HG03378 (cell line): Measurements from ENCODE around the gene NANOS2.
"Not testable (repeated sequence)": the region's sequence is repeated elsewhere in the genome, so short reads cannot be mapped to it uniquely, and the experiment has no call there.

Experiments
- ATAC-seq: cut with Tn5 transposase; IDR thresholded peaks from one replicate; pipeline ENCODE4 v1.9.1; 2021; ENCODE audit warnings: mild to moderate bottlenecking, moderate library complexity; ENCODE audit not compliant: unreplicated experiment

NANOS2 gene

GRCh38 chr19:45895983-45896599, 18.5 kb downstream of the NANOS2 start:
- not testable (repeated sequence) for ATAC-seq

GRCh38 chr19:45895519-45895972, 19.0 kb downstream of the NANOS2 start:
- no peak for ATAC-seq

GRCh38 chr19:45890877-45891276, 23.7 kb downstream of the NANOS2 start:
- ATAC-seq: no peak

- ATAC-seq: no peak
Observed at GRCh38 chr19:45889210-45889885, 25.2 kb downstream of the NANOS2 start.

- ATAC-seq: no peak
Observed at GRCh38 chr19:45887200-45887710, 27.3 kb downstream of the NANOS2 start.

- peak; percentile 39 for ATAC-seq
Observed at GRCh38 chr19:45886427-45887199, 28.0 kb downstream of the NANOS2 start.

GRCh38 chr19:45885556-45886426, 28.8 kb downstream of the NANOS2 start, which contains the start of gene IRF2BP1:
Gene IRF2BP1 (minus strand): TSS chr19:45886141. CDS start chr19:45885774, 367 bp downstream.
- ATAC-seq: peak; percentile 34

- ATAC-seq: no peak
Observed at GRCh38 chr19:45884682-45885555, 29.7 kb downstream of the NANOS2 start.

GRCh38 chr19:45883881-45884681, 30.5 kb downstream of the NANOS2 start:
- ATAC-seq: no peak

- no peak for ATAC-seq
Observed at GRCh38 chr19:45883586-45883880, 31.0 kb downstream of the NANOS2 start.

- no peak for ATAC-seq
Observed at GRCh38 chr19:45882652-45883585, 31.7 kb downstream of the NANOS2 start.

GRCh38 chr19:45881909-45882528, 32.6 kb downstream of the NANOS2 start:
- no peak for ATAC-seq

GRCh38 chr19:45881082-45881908, 33.3 kb downstream of the NANOS2 start:
- no peak for ATAC-seq

- no peak for ATAC-seq
Observed at GRCh38 chr19:45879971-45880370, 34.6 kb downstream of the NANOS2 start.

- ATAC-seq: no peak
Observed at GRCh38 chr19:45879055-45879454, 35.5 kb downstream of the NANOS2 start.

GRCh38 chr19:45878043-45878794, 36.4 kb downstream of the NANOS2 start:
- ATAC-seq: no peak
